ENCODE data around the gene TMC1.

The TMC1 gene

GRCh38 chr9:72534931-72535330 lies 13.5 kb downstream of the TMC1 start:
- Histone ChIP-seq H3K27me3 (no peaks in the 10 kb centered on the region), H3K4me3 (no peak overlapping the region), H3K27ac (no peak overlapping the region), H3K9me3 (no peaks in the 10 kb centered on the region), H3K4me1 (no peaks in the 10 kb centered on the region), H3K36me3 (no peaks in the 10 kb centered on the region)
- intact Hi-C loops (cut with DNase I; ENCODE audit: low total_unique reads) = no loop called here
- TF ChIP-seq, protein P1, sequence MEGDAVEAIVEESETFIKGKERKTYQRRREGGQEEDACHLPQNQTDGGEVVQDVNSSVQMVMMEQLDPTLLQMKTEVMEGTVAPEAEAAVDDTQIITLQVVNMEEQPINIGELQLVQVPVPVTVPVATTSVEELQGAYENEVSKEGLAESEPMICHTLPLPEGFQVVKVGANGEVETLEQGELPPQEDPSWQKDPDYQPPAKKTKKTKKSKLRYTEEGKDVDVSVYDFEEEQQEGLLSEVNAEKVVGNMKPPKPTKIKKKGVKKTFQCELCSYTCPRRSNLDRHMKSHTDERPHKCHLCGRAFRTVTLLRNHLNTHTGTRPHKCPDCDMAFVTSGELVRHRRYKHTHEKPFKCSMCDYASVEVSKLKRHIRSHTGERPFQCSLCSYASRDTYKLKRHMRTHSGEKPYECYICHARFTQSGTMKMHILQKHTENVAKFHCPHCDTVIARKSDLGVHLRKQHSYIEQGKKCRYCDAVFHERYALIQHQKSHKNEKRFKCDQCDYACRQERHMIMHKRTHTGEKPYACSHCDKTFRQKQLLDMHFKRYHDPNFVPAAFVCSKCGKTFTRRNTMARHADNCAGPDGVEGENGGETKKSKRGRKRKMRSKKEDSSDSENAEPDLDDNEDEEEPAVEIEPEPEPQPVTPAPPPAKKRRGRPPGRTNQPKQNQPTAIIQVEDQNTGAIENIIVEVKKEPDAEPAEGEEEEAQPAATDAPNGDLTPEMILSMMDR (IDR thresholded peaks at IDR 0.05) = no peak
- DNase-seq = no peak

DNA sequence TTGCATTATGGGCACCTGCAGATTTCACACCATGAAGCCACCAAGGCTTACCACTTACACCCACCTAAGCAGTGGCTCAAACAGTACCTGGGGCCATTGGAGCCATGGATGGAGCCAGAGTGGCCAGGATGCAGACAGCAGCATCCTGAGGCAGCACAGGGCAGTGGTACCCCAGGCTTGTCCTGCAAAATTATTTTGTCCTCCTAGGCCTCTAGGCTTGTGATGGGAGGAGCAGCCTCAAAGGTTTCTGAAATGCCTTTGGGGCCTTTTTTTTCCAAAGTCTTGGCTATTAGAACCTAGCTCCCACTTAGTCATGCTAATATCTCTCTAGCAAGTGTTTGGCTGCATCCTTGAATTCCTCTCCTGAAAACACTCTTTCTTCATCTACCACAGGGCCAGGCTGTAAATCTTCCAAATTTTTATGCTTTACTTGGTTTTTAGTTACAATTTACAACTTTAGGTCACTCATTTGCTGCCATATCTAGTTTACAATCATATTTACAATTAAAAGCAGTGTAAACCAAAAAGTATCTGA lies 15.7 kb downstream of the TMC1 start:
- DNase-seq = no peak
- intact Hi-C loops (cut with DNase I; ENCODE audit: low total_unique reads) = no loop called here
- H3K27me3 ChIP-seq = no peaks in the 10 kb centered on the region
- H3K27ac ChIP-seq = no peak overlapping the region
- H3K4me1 ChIP-seq = no peaks in the 10 kb centered on the region
- H3K36me3 ChIP-seq = no peaks in the 10 kb centered on the region
- no peaks in the 10 kb centered on the region for H3K9me3 ChIP-seq
- TF ChIP-seq, protein P1 (IDR thresholded peaks at IDR 0.05) = no peak
- H3K4me3 ChIP-seq = no peak overlapping the region

GRCh38 chr9:72537671-72538070 lies 16.3 kb downstream of the TMC1 start:
- intact Hi-C loops (cut with DNase I; ENCODE audit: low total_unique reads) = no loop called here
- TF ChIP-seq, protein P1 (IDR thresholded peaks at IDR 0.05) = no peak
- Histone ChIP-seq H3K4me1 (no peaks in the 10 kb centered on the region), H3K9me3 (no peaks in the 10 kb centered on the region), H3K27me3 (no peaks in the 10 kb centered on the region), H3K36me3 (no peaks in the 10 kb centered on the region), H3K27ac (no peak overlapping the region), H3K4me3 (no peak overlapping the region)
- no peak for DNase-seq

DNA sequence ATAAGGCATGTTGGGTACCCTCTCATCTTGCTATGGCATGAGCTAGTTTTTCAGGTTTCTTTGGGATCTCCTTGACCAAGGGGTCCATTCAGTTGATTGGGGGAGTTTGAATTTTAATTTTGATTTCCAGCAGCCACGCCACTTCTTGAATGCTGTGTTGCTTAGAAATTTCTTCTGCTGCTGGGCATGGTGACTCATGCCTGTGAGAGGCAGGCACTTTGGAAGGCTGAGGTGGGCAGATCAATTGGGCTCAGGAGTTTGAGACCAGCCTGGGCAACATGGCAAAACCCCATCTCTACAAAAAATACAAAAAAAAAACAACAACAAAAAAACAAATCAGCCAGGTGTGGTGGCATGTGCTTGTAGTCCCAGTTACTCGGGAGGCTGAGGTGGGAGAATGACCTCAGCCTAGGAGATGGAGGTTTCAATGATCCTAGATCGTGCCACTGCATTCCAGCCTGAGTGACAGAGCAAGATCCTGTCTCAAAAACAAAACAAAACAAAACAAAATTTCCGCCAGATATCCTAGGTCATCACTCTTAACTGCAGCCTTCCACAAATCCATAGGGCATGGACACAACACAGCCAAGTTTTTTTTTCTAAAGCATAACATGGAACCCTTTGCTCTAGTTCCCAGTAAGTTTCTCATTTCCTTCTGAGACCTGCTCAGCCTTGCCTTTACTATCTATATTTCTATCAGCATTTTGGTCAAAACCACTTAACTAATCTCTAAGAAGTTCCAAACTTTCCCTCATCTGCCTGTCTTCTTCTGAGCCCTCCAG lies 17.7 kb downstream of the TMC1 start:
- Histone ChIP-seq H3K4me3 (no peak overlapping the region), H3K27ac (no peak overlapping the region), H3K36me3 (no peaks in the 10 kb centered on the region), H3K9me3 (no peaks in the 10 kb centered on the region), H3K27me3 (no peaks in the 10 kb centered on the region), H3K4me1 (no peaks in the 10 kb centered on the region)
- intact Hi-C loops (cut with DNase I; ENCODE audit: low total_unique reads) = no loop called here
- DNase-seq = no peak
- TF ChIP-seq, protein P1 (IDR thresholded peaks at IDR 0.05) = no peak

GRCh38 chr9:72539824-72540347 lies 18.5 kb downstream of the TMC1 start:
- no peak overlapping the region for H3K4me3 ChIP-seq
- no peak overlapping the region for H3K27ac ChIP-seq
- no peak for DNase-seq
- H3K4me1 ChIP-seq = no peaks in the 10 kb centered on the region
- intact Hi-C loops (cut with DNase I; ENCODE audit: low total_unique reads) = no loop called here
- TF ChIP-seq, protein P1 (IDR thresholded peaks at IDR 0.05) = no peak
- no peaks in the 10 kb centered on the region for H3K27me3 ChIP-seq
- no peaks in the 10 kb centered on the region for H3K36me3 ChIP-seq
- H3K9me3 ChIP-seq = no peaks in the 10 kb centered on the region
